SIG-M5 treated with dmso at 0.1 percent for 504 hours (cell line): ENCODE measurements around the gene RNF20.
A peak's percentile ranks its signal among the peaks of the same experiment; 100 is the strongest.
"Not testable (repeated sequence)": the region's sequence is repeated elsewhere in the genome, so short reads cannot be mapped to it uniquely, and the experiment has no call there.

Source experiments
- DNase-seq: peaks from one replicate; lab custom pipeline; 2025; ENCODE audit not compliant: unreplicated experiment; lab: John Stamatoyannopoulos, UW

The RNF20 gene

DNA sequence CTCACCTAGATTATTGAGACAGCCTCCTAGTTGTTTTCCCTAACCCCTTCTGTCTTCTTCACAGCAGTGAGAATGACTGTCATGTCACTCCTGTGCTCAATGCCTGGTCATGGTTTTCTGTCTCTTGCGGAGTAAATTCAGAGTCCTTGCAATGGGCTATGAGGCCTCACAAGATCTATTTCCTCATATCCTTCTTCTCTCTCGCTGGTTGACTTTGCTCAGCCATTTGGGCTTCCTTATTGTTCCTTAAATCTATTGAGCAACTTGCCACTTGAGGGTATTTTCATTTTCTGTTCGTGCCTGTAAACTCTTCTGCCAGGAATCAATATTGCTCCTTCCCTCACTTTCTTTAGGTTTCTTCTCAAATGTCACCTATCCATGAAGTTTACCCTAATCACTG lies 52.1 kb downstream of the RNF20 start:
- peak; percentile 85 for DNase-seq

DNA sequence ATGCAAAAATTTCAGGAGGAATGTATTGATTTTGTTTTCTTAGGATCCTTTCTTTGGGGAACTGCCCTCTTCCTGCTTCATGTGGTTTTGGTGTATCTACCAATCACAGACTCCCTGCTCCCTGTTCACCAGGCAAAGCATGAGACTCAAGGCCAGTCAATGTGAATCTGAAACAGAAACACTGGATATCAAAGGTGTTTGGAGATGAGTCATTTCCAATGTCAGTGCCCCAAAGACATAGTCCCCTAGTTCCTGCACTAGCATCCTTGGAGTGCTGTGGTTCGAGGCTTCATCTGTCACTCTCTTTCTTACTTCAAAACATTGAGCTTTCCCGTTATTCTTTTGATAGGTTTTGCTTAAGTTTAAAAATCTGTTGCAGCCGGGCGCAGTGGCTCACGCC lies 53.0 kb downstream of the RNF20 start:
- no peak for DNase-seq

GRCh38 chr9:101587332-101588043 lies 53.8 kb downstream of the RNF20 start:
- DNase-seq, result no peak

- not testable (repeated sequence) for DNase-seq
These were observed 56.4 kb downstream of the RNF20 start for GRCh38 chr9:101590074-101590473.

DNA sequence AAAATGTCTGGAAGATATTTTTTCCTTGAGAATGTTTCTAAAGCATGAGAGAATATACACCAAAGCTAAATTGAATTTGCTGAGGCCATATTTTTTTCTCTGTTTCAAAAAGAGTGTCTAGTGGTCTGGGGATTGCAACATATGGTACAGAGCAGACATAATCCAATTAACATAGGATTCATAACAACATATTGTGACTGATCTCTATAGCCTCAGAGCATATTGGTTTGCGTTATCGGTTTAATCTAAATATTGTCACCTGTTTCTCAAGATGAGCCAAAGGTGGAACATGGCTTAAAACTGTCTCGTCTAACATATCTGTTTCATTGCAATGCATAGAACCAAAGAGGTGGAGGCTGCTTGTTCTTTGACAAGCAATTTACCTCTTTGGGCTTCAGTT lies 57.2 kb downstream of the RNF20 start:
- no peak for DNase-seq

- DNase-seq, result no peak
These were observed 58.3 kb downstream of the RNF20 start for GRCh38 chr9:101591787-101592446.

DNA sequence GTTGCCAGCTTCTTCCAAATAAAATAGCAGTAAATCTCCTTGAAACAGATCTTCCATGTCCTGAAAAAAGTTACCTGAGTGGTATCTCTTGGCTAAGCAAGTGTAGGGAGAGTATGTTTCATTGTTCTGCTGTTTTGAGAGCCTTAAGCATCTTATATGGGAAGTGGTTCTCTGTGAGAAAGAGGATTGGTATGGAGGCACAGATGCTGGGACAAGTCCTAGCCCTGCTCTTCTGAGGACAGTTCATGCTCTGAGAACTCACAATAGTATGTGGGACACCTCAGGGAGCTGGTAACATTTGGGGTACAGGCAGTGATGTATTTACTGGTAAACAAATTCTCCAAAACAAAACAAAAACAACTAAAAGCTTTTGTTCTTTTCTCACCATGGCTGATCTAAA lies 59.1 kb downstream of the RNF20 start:
- no peak for DNase-seq

DNA sequence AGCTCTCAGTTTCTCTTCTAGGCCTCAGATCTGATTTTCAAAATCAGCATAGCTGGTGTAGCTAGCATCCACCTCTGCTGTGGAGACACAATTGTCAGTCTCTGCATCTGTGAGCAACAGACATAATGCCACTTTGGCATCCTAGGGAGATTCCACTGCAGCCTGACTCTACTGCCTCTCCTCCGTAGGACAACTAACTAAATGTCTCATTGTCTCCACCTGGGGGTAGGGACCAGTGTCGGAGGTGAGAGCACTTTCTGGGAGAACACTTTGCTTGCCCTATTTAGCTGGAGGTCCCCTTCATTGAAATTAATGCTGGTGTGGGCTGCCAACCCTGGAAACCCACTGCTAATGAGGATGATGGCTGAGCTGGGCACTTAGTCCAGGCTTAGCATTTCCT lies 59.7 kb downstream of the RNF20 start:
- DNase-seq, result no peak

GRCh38 chr9:101594796-101595195 lies 61.1 kb downstream of the RNF20 start, which contains the start of gene PPP3R2:
TSS of gene PPP3R2 (minus strand) at chr9:101594969. CDS start at chr9:101594921, 48 bp downstream.
- DNase-seq, result no peak

- peak; percentile 35 for DNase-seq
These were observed 68.5 kb downstream of the RNF20 start for GRCh38 chr9:101601904-101602765.

DNA sequence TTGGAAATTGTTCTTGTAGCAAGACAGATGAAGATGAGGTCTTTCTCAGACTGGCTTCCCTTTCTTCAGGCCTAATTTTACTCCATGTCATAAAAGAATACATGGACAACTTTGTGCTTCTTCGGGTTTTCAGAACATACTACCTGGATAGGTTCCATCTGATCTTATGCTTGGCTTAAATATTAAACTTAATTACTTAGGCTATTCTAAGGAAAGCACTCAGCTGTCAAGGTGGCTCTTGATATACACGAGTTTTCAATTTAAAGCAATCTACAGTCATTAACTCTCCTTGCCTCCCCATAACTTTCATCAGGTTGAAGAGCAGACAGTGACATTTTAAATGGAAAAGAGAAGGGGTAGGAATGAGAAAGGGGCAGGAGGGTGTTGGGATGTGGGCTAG lies 70.6 kb downstream of the RNF20 start:
- no peak for DNase-seq

DNA sequence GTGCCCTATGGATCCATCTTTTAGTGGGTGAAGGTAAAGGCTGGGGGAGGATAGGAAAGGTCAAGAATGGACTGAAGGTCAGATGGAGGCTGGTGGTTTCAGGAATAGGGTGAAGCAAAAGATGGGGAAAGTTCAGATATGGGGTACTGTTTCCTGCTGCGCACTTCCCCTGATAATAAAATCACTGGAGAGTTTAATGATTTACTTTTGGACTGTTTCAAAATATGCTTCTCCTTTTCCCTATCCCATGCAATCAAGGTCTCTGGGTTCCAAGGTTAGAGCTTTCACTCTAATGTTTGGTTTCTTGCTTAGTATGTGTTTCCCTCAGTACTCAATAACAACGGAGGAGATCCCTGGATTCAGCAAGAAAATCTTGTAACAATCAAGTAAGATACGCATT lies 71.9 kb downstream of the RNF20 start:
- no peak for DNase-seq
